HG03575 (cell line): ENCODE data around the gene C1QTNF8.

Experiments
- ATAC-seq: cut with Tn5 transposase; IDR thresholded peaks from one replicate; pipeline ENCODE4 v1.9.1; 2021; ENCODE audit not compliant: unreplicated experiment, insufficient number of reproducible peaks, low FRiP score; ENCODE audit errors: extremely low read depth

Gene C1QTNF8

DNA sequence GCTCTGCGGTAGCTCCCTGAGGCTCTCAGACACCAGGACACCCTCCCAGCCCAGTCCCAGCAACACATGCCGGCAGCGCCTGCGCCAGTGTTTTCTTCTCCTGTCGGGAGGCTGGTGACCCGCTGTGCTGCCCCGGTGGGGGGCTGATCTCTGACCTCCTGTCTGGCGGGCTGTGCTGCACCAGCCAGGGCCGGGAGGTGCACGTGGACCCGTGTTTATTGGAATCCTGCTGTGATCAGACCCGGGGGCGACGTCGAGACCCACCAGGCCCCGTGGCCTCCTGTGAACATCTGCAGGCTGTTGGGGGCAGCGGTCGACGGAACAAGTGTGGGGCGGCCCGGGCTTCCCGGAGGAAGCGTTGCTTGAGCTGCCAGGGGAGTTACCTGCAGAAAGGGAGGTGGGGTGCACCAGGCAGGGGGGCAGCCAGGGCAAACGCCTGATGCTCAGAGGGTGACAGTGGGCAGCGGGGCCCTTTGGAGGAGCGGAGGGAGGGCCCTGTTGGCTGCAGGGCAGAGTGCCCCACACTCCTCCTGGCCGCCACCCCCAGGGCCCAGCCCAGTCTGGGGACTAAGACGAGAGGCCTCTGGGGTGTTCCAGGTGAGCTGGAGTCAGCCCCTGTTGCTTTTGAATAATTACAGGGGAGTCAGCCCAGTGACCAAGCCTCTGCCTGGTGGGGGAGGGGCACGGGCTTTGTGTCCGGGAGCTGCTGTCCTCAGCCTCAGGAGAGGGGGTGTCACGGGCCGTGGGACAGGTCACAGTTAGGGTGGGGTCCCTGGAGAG lies 25.8 kb downstream of the C1QTNF8 start:
- ATAC-seq = no peak

- no peak for ATAC-seq
Measured at GRCh38 chr16:1069154-1069553, 26.9 kb downstream of the C1QTNF8 start.

DNA sequence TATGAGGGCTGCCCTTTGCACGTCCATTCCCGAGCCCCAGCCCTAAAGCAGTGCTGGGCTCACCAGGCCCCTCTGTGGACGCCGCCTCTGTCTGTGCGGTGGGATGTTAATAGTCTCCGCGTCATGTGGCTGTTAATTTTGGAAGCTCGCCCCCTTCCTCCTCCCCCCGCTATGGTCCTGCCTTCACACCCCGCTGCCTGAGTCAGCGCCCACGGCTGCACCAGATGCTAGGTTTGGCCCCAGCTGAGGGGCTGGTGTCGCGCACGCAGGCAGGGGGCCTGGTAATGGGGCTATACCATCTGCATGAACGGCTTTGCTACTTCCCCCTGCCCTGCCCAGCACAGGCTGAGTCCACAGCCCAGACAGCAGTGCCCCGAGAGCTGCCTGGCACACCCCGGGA lies 27.6 kb downstream of the C1QTNF8 start:
- no peak for ATAC-seq

DNA sequence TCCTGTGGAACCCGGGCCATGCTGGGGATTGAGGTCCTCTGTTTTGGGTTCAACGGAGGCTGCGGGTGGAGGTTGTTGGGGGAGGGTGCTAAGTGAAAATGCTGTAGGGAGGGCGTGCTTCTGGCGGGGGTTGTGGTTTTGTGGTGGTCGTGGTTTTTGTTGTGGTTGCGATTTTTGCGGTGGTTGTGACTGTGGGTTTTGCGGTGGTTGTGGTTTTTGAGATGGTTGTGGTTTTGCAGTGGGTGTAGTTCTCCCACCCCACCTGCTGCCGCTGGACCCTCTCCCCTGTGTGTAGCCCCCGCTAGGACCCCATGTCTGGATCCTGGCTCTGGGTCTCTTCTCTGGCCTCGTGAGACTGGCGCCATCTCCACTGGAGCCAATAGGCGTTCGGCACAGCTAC lies 28.4 kb downstream of the C1QTNF8 start:
- no peak for ATAC-seq

- ATAC-seq = no peak
Measured at GRCh38 chr16:1066584-1067172, 29.4 kb downstream of the C1QTNF8 start.

DNA sequence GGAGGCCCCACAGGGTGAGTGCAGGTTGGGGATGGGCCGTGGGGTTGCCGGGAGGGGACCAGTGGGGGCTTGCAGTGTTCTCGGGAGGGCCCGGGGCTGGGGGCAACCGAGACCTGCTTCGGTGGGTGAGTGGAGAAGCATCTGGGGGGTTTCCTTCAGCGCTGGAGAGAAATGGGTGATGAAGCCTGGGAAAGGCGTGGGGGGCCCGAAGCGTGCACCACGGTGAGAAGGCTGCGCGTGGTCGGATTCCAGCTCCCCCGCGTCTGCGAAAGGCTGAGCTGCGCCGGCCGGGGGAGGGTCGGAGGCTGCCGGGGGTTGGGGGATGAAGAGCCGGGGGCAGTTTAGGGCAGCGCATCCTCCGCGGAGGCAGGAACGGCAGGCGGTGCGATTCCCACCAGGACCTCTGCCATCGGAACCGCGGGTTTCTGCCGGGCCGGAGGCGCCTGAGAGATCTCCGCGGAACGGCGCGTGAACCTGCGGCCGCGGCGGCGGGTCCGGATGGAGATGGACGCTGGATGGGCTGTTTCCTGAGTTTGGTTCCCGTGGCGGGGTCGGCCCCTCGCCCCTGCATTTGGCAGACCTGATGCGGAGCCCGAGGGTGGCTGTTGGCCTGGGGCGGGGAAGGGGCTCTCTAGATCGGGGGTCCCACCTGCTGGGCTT lies 30.4 kb downstream of the C1QTNF8 start:
- no peak for ATAC-seq

GRCh38 chr16:1063728-1064127 lies 32.3 kb downstream of the C1QTNF8 start:
- no peak for ATAC-seq

DNA sequence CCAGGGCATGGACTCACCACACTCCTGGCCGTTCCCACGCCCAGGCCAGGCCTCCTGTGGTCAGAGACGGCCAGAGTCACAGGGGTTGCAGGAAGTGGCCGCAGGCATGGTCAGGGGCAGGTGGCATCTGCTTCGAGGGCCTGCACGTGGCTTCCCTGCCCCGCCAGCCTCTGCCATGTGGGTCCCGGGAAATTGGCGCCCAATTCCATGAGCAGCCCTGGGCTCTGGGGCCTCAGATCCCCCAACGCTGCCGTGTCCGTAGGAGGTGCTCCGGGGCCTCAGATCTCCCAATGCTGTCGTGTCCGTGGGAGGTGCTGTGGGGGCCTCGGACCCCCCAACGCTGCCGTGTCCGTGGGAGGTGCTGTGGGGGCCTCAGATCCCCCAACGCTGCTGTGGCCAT lies 33.1 kb downstream of the C1QTNF8 start:
- no peak for ATAC-seq

DNA sequence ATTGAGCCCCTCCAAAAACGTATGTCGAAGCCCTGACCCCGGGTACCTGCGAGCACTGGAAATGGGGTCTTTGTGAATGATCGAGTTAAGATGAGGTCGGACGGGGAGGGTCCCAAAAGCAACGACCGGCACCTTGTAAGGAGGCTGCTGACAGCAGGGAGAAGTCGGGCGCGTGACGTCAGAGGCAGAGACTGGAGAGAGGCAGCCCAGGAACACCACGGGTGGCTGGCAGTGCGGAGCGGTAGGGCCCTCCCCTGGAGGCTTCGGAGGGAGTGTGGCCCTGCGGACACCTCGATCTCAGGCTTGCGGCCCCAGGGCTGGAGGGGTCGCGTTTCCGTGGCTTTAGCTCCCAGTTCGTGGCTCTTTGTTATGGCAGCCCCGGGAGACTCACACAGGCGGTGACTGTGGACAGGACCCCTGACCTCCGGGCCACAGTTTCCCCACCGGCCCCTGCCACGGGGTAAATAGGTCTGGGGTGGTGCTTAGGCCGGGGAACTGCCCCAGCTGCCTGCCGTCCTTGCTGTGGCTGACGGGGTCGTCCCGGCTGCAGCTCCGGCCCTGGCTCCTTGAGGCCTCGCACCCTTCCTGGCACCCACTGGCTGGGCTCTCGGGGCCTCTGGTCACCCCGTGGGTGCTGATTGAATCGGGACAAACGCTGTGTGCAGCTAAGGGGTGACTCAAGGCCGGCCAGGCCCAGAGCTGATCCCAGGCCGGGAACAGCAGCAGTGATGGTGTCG lies 34.1 kb downstream of the C1QTNF8 start:
- no peak for ATAC-seq

GRCh38 chr16:1060416-1061340 lies 35.4 kb downstream of the C1QTNF8 start:
- ATAC-seq = no peak

GRCh38 chr16:1059310-1059709 lies 36.7 kb downstream of the C1QTNF8 start:
- ATAC-seq = no peak

DNA sequence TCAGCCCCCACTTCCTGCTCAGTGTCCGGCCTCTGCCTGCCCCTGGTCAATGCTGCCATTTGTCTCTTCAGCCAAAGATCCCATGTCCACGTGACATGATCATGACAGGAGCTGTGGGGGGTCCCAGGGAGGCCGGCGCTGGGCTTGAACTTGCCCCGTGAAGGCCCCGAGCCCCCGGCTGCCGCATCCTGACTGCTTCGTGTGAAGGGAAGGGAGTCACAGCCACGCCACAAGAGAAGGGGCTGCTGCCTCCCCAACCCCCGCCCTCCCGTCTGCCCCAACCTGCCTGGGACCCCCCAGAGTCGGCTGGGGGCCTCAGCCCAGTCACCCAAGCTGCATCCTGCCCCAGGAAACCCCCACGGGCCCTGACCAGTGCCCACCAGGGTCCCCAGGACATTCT lies 37.8 kb downstream of the C1QTNF8 start:
- no peak for ATAC-seq

GRCh38 chr16:1057252-1057932 lies 38.7 kb downstream of the C1QTNF8 start:
- ATAC-seq = no peak

DNA sequence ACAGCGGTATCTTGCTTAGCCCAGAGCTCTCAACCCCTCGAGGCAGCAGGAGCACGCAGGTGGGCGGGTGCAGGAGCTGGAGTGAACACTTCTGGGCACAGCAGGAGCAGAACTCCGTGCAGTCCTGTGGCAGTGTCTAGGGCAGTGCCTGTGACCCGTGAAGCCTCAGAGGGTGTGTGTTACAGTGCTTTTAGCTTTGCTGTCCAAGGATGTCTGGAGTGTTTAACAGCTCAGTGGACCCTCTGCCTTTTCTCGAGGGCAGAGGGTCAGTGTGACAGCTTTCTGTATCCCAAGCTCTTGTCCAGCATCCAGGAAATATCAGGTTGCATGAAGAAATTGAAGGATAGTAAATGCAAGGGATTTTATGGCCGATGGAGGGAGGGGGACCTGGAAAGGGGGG lies 39.8 kb downstream of the C1QTNF8 start:
- no peak for ATAC-seq

DNA sequence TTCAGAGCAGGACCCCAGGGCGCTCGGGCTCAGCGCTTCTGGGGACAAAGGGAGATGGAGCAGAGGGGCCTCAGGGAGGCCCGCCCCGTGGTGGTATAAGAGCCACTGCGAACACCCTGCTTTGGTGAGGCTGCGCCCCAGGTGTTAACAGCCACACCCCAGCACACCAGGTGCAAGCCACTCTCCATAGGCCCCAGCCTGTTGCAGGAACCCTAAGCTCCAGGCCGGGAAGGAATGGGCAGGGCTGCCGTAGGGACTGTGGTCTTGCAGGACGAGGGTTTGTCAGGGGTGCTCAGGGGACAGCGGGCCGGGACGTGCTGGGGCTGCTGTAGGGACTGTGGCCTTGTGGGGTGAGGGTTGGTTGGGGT lies 40.5 kb downstream of the C1QTNF8 start:
- ATAC-seq = no peak

- ATAC-seq = no peak
Measured at GRCh38 chr16:1054660-1055556, 41.1 kb downstream of the C1QTNF8 start.

DNA sequence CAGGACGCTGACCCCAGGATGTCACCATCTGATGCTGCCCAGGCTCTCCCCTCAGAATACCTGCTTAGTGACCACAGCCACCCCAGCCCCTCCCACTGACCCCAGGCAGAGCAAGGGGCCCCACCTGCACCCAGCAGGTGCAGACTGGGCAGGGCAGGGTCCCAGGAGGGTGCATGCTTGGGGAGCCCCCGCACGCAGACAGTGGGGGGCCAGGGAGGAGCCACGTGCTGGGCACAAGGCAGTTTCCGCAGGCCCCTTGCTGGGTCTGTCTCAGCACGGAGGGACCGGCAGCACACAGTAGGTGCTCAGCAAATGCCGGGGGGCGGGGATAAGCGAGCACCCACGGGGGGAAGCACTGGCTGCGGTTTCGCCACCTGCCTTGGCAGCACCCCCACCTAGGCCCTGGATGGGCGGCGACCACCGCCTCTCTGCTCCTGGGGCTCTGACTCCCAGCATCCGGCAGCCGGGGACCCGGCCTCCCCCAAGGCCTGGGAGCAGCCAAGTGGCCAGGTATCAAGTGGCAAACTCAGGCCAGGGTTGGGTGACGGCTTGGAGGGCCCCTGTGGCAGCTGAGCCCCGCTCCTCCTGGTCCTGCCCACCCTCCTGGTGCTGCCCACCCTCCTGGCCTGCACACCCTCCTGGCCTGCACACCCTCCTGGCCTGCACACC lies 42.2 kb downstream of the C1QTNF8 start:
- ATAC-seq = no peak
